ENCODE data around the gene SENP2. TPM values are rescaled to one million over a fixed set of nuclear protein-coding genes. Genes with fewer than 3 reads are reported as not detected.
A peak's percentile ranks its signal among the peaks of the same experiment; 100 is the strongest.

SENP2 gene
- total and polyA plus RNA-seq, 9 of the 15 experiments (the other 6 are each of a cell fraction or from before 2014, with no cell fraction given) = 11.8 to 67.1 (median 41.1) TPM

GRCh38 chr3:185585859-185586685, at the start of gene SENP2 (continued):
- peak; percentile 96 for TF ChIP-seq VEZF1 (CRISPR knock-in tag; IDR thresholded peaks at IDR 0.05)
- peak; percentile 9 for TF ChIP-seq SP2 (IDR thresholded peaks at IDR 0.05; ENCODE audit: extremely low read depth, low read depth, low read length, poor library complexity, severe bottlenecking)
- 0 out of 2 replicates have a peak, but pooled peaks have one; percentile 6 for TF ChIP-seq CHD2 (IDR thresholded peaks at IDR 0.05; ENCODE audit: low read depth, low read length)
- TF ChIP-seq SREBF2 (CRISPR knock-in tag; IDR thresholded peaks at IDR 0.05) = no peak
- 0 out of 2 replicates have a peak, but pooled peaks have one; percentile 29 for TF ChIP-seq E2F1 (CRISPR knock-in tag; IDR thresholded peaks at IDR 0.05)
- TF ChIP-seq SAFB (IDR thresholded peaks at IDR 0.05; ENCODE audit: borderline replicate concordance, low read depth, low read length) = no peak
- TF ChIP-seq YY1 (IDR thresholded peaks at IDR 0.05; ENCODE audit: borderline replicate concordance in 1 of 3, control insufficient read depth in 1 of 3, extremely low read depth in 1 of 3, insufficient read depth in 3 of 3, insufficient read length in 1 of 3, insufficient replicate concordance in 2 of 3, low read depth in 1 of 3, low read length in 2 of 3) = peak in 2 of 3 experiments; percentile 8 to 50
- TF ChIP-seq MAZ (CRISPR knock-in tag; conservative IDR thresholded peaks at IDR 0.05 in 1 of 2, IDR thresholded peaks at IDR 0.05 in 1 of 2) = peak; percentile 92 to 98
- peak; percentile 27 for TF ChIP-seq HDAC2 (IDR thresholded peaks at IDR 0.05)
- TF ChIP-seq SIN3B (IDR thresholded peaks at IDR 0.05; ENCODE audit: low read depth) = peak; percentile 91
- peak; percentile 80; the same call in 1 of the 2 replicates for TF ChIP-seq MBD2 (IDR thresholded peaks at IDR 0.05; ENCODE audit: borderline replicate concordance, low read depth)
- TF ChIP-seq SIN3A (IDR thresholded peaks at IDR 0.05; ENCODE audit: borderline replicate concordance in 2 of 2, control insufficient read depth in 1 of 2, low read depth in 2 of 2, low read length in 2 of 2) = peak; percentile 67 to 86; a peak in 2 of 4 replicates
- TF ChIP-seq ZBTB7A (IDR thresholded peaks at IDR 0.05; ENCODE audit: borderline replicate concordance, control insufficient read depth, low read depth, low read length) = 0 out of 2 replicates have a peak, but pooled peaks have one; percentile 58
- TF ChIP-seq KDM2B (CRISPR knock-in tag; IDR thresholded peaks at IDR 0.05) = no peak
- peak; percentile 22; the same call in 1 of the 2 replicates for TF ChIP-seq RAD51 (IDR thresholded peaks at IDR 0.05; ENCODE audit: borderline replicate concordance, low read depth)
- peak; percentile 94 for TF ChIP-seq ZFX (CRISPR knock-in tag; IDR thresholded peaks at IDR 0.05)
- TF ChIP-seq FOXP4 (CRISPR knock-in tag; IDR thresholded peaks at IDR 0.05; ENCODE audit: borderline replicate concordance) = no peak
- TF ChIP-seq RBBP5 (IDR thresholded peaks at IDR 0.05; ENCODE audit: borderline replicate concordance, insufficient read depth, low read length, poor library complexity, severe bottlenecking) = peak; percentile 94
- peak; percentile 65; the same call in 1 of the 2 replicates for TF ChIP-seq ZNF511 (CRISPR knock-in tag; IDR thresholded peaks at IDR 0.05)
